GM18498 (cell line): Measurements from ENCODE around the gene LMF1.
"Not testable (repeated sequence)": the region's sequence is repeated elsewhere in the genome, so short reads cannot be mapped to it uniquely, and the experiment has no call there.

ENCODE experiments used
- ATAC-seq: cut with Tn5 transposase; IDR thresholded peaks from one replicate; pipeline ENCODE4 v1.9.1; 2021; ENCODE audit warnings: mild to moderate bottlenecking, moderate library complexity; ENCODE audit not compliant: unreplicated experiment

Gene LMF1

GRCh38 chr16:873243-873661, 97.5 kb downstream of the LMF1 start:
- no peak for ATAC-seq

- no peak for ATAC-seq
These were observed 98.1 kb downstream of the LMF1 start for GRCh38 chr16:872436-873242.

- ATAC-seq: no peak
These were observed 99.0 kb downstream of the LMF1 start for GRCh38 chr16:871562-872345.

- no peak for ATAC-seq
These were observed 99.8 kb downstream of the LMF1 start for GRCh38 chr16:870856-871561.

DNA sequence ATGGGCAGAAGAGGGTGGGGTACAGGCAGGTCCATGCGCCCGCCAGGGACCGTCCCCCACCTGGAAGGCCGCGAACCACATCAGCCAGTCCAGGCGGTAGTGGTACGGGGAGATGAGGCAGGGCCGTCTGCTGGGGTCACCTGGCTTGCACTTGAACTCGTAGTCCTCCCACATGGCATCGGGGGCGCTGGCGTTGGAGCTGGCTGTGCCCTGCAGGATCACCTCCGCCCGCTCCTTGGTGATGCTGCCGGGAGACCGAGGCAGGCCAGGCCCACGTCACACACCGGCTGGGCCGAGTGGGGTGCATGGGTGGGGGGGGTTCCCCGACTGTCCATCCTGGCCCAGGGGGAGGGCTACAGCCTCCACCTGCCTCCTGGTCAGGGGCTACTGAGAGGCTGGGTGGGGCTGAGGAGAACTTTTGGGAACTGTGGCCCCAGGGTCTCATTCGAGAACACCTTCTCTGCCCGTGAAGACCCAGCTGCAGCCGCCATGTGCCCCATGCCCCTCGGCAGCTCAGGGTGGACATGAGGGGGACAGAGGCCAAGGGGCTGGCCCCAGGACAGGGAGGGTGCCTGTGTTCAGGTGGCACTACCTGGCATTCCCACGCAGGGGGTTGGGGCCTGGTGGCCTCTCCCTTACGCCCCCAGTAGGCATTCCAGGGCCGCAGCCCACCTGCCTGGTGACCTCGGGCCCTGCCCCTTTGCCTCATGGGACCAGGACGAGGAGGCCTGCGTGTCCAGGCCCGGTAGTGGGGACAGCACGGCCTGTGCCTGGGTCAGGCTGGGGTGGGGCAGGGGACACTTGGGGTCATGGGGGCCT, 100.8 kb downstream of the LMF1 start:
- no peak for ATAC-seq

DNA sequence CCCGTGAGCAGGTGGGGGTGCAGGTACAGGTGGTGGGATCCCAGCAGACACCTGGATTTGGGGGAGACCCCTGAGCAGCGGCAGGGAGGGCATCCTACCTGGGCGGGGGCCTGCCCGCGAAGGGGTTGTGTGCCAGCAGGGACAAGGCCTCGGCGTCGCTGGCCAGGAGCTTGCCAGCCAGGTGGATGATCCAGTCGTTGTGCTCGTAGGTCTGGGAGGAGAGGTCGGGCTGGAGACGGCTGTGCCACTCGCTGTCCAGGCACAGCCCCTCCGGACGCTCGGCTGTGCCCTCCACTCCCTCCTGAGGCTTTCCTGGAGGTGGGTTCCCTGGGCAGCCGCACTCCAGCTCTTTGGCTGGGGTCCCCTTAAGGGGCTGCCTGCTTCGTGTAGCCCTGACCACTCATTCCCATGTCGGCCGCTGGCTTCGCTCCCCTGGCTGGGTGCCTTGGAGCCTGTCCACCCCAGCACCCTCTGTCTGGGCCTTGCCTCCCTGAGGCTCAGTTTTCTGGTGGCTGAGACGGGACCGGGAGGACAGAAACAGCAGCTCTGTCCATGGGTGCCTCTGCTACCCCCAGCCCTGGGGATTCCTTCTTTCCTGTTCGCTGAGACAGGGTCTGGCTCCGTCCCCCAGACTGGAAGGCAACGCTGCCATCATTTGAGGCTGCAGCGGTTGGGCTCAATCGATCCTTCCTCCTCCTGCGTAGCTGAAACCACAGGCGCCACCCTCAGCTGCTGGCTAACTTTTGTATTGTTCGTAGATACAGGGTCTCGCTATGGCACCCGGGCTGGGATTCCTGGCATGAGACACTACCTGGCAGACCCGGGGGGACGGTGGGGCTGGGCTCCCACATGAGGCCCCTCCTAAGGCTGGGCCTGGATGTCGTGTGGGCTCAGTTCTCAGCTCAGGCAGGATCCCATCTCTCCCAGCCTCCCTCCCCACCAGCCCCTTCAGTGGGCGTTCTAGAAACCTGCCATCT, 101.7 kb downstream of the LMF1 start:
- ATAC-seq: no peak

- ATAC-seq: no peak
These were observed 102.4 kb downstream of the LMF1 start for GRCh38 chr16:868386-868755.

DNA sequence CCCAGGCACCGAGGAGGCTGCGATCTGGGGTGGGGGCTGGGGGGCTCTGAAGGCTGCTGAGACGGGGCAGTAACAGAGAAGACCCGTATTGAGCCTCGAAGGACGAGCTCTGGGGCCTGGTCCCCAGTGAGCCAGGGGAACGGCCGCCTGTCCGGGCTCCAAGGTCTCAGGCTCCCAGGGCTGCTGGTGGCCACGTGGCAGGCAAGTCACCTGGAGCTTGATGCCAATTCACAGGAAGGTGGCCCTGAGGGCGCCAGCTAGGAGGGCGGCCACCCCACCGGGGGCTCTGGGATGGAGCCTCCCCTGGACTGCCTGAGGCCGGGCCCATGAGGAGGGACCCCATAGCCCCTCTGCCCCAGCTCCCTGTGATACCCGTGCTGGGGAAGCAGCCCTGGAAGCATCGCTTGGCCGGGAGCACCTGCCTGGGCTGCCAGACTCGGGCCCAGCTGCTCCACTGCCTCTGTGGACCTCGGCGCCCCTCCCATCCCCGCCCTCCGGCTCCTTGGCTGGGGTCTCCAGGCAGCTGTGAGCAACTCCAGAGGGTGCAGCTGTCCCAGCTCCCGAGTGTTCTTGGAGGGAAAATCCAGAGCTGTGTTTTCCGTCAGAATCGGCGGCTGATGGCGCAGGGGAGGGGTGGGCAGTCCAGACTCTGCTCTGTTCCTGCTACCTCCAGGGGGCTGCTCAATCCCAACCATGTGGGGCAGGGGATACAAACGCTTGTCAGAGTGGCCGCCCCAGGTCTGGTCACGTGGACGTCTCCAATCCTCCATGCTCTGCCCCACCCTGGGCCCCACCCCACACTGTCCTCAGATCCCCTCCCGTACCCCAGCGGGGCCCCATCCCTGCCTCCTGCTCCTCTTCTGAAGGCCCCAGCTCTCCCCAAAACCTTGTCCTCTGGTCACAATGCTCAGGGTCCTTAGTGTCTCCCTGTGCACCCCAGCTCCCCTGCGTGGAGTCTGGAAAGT, 103.1 kb downstream of the LMF1 start:
- ATAC-seq: no peak

GRCh38 chr16:866252-866896, 104.4 kb downstream of the LMF1 start:
- ATAC-seq: no peak

DNA sequence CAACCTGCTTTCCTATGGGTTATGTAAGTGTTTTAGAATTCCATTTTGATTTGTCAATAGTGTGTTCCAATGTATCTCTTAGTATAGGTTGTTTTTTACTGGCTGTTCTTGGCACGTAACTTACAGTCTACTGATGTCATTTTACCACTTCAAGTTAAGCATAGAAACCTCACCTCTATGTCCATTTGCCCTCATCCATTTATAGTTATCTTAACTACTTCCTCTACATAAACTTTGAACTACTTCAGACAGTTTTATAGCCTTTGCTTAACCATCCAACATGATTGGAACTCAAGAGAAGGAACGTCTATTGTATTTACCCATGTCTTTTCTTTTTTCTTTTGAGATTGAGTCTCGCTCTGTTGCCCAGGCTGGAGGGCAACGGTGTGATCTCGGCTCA, 105.8 kb downstream of the LMF1 start:
- ATAC-seq: no peak

GRCh38 chr16:861446-861845, 109.3 kb downstream of the LMF1 start:
- no peak for ATAC-seq

GRCh38 chr16:860891-861290, 109.9 kb downstream of the LMF1 start:
- no peak for ATAC-seq

DNA sequence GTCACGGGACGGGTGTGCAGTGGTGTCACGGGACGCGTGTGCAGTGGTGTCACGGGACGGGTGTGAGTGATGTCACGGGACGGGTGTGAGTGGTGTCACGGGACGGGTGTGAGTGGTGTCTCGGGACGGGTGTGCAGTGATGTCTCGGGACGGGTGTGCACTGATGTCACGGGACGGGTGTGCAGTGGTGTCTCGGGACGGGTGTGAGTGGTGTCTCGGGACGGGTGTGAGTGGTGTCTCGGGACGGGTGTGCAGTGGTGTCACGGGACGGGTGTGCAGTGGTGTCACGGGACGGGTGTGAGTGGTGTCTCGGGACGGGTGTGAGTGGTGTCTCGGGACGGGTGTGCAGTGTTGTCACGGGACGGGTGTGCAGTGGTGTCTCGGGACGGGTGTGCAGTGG, 111.8 kb downstream of the LMF1 start:
- ATAC-seq: not testable (repeated sequence)

DNA sequence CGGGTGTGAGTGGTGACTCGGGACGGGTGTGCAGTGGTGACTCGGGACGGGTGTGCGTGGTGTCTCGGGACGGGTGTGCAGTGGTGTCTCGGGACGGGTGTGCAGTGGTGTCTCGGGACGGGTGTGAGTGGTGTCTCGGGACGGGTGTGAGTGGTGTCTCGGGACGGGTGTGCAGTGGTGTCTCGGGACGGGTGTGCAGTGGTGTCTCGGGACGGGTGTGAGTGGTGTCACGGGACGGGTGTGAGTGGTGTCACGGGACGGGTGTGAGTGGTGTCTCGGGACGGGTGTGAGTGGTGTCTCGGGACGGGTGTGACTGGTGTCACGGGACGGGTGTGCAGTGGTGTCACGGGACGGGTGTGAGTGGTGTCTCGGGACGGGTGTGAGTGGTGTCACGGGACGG, 112.3 kb downstream of the LMF1 start:
- ATAC-seq: not testable (repeated sequence)

- no peak for ATAC-seq
These were observed 114.0 kb downstream of the LMF1 start for GRCh38 chr16:856811-857210.

- no peak for ATAC-seq
These were observed 114.7 kb downstream of the LMF1 start for GRCh38 chr16:856101-856500.

- no peak for ATAC-seq
These were observed 115.3 kb downstream of the LMF1 start for GRCh38 chr16:855471-855870.

DNA sequence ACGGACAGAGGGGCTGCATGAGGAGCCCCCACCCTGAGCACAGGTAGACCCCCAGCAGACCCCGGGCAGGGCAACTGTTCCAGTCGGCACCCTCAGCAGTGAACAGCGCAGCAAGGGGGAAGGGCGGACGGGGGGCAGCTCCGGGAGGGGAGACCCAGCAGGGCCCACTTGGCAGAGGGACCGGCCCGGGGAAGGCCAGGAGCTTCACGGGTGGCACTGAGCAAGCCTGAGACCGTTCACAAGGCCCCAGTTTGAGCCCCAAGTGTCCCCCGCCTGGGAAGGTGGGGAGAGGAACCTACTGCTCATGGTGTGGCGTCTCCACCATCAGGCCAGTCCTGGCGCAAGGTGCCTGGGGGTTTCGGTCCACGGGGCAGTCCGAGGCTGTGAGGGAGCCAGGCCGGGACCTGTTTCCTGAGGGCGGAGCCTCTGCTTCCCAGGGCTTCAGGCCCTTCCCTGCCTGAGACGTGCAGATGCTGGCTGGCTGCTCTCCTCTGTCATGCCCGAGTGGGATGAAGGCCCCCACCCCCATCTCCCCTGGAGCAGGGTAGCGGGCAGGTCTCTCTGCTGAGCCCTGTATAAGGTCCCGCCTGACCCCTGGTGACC, 115.9 kb downstream of the LMF1 start:
- ATAC-seq: no peak
